Inflammatory macrophage treated with lipopolysaccharide for 1 hour (primary cell): ENCODE data around the gene PSMB5.

ENCODE experiments used
- DNase-seq, 2 donors: peaks; one replicate each; pipeline ENCODE4 v3.0.0-alpha.2; 2020 to 2022

The PSMB5 gene

GRCh38 chr14:23034498-23035302 lies at the start of gene PSMB5:
Gene PSMB5, minus strand, starts transcription at chr14:23034900. Its CDS starts 19 bp downstream, at chr14:23034881.
- peak; percentile 92 to 94 for DNase-seq

DNA sequence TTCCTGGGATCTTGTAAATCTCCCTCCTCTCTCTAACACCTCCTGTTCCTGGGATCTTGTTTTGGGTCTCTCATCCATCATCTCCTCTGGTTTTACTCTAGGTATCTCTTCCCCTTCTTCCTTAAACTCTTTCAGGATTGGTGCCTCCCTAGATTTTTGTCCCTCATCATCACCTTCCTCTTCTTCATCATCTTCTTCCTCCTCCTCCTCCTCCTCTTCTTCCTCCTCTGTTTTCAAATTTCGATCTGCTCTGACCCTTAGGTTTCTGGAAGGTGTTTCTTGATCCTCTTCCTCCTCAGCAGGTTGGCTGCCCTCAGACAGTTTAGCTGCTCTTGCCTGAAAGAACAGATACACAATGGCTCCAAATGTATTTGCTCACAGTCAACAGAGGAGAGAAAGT lies 45.8 kb upstream of the PSMB5 start:
- DNase-seq: no peak

- DNase-seq: no peak
These were observed 45.0 kb upstream of the PSMB5 start for GRCh38 chr14:23079716-23080115.

DNA sequence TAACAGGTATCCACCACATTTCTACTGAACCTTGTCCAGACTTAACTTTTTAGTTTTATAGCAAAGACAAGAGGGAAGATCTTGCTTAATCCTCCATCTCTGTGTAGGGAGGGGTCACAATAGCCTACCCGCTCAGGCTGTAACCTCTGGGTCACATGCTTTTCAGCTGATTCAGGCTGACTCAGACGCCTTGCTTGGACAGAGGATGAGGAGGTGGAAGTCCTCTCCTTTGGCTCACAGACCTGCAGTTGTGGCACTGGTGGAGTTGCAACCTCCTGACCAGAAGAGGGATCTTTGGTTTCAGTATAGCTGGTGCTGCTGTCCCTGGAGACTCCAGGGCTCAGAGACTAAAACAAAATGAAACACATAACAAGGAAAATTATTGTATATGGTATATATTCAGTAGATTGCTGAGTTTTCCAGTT lies 44.0 kb upstream of the PSMB5 start:
- peak; percentile 93 to 98 for DNase-seq

DNA sequence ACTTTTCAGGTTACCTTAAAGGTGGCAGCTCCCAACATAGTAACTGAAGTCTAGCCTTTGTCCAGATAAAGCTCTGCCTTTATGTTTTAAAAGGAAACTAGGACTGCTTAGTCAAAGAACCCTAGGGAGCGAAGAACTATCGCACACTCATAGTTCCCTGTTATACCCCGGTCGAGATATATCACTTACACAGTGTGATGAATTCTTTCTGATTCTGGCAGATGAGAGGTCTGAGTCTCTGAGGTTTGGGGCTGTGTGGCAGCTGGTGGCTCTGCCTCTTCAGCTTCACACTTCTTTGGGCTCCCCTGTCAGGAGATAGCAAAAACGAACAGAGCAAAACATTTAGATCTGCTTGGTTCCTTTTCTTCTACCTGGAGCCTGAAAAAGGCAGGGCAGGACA lies 43.3 kb upstream of the PSMB5 start:
- no peak for DNase-seq

DNA sequence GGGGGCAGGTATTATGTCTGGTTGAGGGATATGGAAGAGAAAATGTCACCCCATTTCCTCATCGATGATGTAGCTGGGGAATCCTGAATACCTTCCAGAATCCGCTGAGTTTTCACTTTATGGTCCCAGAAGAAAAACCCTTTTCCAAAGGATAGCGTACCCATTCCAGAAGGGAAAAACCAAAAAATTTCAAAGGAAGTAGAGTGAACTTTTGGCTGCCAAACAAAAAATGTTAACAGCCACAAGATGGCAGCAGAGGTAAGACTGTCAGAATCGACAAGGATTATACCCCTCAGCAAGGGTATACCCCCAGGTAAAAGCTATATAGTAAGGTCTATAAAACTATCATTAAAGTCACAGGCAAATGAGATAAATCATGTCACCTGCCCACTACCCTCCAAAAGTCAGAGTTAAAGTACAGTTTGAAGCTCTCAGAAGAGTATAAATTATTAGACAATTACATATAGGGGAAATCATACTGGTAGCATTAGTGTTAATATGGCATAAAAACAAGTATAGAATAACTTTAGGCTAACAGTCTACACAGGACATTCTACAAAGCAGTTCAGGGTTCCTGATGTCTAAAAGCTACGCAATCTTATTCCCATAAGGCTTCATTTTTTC lies 42.2 kb upstream of the PSMB5 start:
- peak; percentile 19 to 76 for DNase-seq

DNA sequence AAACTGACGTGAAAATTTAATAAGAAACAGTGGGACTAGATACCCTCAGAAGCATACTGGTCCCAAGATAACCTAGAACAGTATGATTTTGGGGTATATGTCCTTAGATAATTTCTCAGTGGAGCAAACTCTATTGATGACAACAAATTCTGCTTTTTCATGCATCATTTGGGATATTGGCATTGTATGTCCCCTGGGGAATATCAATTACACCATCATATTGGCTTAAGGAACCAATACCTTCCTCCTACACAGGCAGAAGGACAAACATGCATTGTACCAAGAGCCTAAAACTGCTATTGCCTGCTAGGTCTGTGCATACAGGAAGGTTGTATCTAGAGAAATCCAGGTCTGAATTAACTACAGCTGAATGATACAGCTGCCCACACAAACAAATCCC lies 40.2 kb upstream of the PSMB5 start:
- no peak for DNase-seq

GRCh38 chr14:23071921-23072539 lies 37.3 kb upstream of the PSMB5 start:
- DNase-seq: no peak

- DNase-seq: peak; percentile 71 to 72
These were observed 36.7 kb upstream of the PSMB5 start for GRCh38 chr14:23071244-23071920.

DNA sequence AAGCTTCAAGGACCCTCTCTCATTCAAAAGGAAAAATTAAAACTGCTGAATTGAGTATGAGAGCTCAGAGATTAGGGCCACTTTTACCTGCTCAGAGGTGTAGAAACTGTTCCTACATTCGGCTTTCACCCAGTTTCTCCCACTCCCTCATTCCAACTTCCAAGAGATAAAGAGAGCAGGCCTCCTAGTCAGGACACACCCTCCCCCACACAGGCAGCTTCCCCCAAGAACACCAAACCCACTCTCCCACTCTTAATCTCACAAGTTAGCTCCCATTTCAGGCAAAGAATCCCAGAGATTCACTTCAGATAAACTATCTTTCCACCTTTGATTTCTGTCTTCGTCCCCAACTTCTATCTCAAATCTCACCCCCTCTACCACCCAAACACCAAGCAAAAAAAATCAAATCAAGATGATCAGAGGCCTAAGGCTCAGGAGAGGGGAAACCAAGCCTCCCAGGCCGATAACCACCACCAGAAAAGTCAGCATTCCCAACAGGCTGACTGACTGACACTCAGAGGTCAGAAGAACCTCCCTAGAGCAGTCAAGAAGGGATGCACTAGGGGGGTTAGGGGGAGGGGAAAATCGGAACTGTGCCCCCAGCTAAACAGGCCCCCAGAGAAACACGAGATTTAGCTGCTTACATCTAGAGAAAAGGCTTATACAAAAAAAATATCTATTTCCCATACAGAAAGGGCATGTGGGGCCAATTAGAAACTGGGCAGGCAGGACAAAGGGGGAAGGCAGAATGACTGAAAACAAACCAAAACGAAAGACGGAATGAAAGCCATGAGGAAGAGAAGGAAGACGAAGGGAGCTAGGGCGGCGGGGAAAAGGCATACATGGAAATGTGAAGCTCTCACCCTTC lies 35.8 kb upstream of the PSMB5 start:
- peak in 1 of 2 donors; percentile 17 for DNase-seq

DNA sequence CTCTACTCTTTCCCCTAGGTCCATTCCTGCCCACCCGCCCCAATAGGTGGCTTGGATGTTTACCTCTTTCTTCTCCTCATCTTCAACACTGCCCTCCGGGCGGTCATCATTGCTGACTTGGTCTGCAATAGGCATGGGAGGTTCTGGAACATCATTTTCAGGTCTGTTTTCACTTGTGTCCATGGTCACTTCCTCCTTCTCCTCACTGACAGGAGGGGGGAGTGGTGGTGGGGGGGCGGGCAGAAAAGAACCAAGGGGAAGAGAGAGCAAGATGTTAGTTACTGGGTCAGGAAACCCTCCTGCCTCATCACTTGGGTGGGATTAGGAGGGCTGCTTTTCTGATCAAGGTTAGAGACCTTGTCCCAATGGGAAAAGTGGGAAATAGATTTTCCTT lies 34.7 kb upstream of the PSMB5 start:
- no peak for DNase-seq

DNA sequence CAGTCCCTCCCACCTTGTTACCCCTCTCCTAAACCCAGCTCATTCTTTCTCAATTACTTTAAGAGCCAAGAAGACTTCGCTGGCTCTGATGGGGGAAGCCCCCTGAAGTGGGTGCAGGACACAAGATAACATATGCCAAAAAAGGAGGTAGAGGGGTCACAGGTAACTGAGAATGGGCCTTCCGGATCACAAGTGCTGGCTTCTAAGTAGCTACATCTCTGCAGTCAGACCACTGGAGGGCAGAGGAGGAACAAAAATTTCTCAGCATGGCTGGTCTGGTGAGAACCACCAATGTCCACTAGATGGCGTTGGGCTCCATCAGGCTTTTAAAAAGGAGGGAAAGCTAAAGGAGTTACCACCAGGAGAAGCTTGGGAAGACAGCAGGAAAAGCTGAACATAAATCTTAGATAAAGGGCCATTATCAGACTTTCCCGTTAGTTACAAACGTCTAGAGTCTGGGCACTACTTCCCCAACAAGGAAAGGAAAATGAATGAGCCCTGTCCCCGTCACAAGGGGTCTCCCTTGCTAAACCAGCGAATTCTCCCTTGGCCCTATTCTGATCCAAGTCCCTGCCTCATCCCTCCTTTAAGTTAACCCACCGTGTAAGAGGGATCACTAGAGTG lies 34.2 kb upstream of the PSMB5 start:
- DNase-seq: peak; percentile 75 to 96

- no peak for DNase-seq
These were observed 33.4 kb upstream of the PSMB5 start for GRCh38 chr14:23067847-23068788.

DNA sequence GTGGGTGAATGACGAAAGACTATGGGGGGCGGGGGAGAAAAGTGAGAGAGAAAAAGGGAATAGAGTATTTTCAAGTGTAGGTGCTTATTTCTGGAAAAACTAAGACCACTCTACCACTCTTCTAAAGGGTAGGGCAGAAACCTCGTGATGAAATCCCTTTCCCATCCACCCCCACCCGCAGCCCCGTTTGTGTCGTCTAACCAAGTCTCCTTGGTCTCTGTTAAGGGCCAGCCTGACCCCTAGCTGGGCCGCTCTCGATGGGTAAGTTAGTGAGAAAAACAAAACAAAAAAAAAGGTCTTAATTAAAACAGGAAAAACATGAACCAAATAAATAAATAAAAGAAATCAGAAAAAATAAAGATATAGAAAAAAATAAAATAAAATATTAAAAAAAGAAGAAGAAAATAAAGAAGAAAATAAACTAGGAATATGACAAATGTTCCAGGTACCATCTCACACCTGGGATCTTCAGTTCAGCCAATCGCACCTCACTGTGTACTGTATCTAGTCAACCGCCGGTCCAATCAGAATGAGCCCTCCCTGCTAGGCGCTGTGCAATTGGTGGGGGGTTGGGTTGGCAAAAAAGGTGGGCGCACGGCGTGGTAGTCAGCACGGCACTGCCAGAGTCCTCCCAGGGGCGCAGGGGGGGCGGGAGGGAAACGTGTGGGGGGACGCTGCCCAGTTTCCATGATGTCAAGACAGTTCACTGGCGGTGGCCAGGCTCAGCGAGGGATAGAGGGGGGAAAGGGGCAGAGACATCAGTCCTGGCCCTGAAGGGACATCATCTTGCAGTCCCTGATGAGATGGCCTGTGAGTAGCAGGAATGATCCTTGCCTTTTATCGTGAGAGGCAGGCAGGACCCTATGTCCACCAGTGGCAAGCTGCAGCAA lies 32.4 kb upstream of the PSMB5 start:
- DNase-seq: no peak

- DNase-seq: no peak
These were observed 31.7 kb upstream of the PSMB5 start for GRCh38 chr14:23066368-23066767.

DNA sequence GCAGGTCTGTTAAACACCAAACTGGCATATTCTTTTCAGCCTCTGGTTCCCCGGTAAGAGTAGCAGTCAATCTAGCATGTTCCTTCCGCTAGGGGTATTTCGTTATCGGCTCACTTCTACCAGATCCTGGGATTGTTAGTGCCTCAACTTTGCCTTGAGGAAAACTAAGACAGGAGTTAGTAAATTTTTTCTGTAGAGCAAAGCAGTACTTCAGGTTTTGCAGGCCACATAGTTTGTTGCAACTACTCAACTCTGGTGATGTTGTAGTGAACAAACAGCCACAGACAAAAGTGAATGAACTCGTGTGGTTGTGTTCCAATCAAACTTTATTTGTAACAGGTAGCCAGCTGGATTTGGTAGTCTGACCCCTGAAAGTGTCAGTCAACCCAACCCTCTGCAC lies 28.9 kb upstream of the PSMB5 start:
- no peak for DNase-seq

- DNase-seq: peak in 1 of 2 donors; percentile 57
These were observed 27.3 kb upstream of the PSMB5 start for GRCh38 chr14:23062002-23062401.

- DNase-seq: no peak
These were observed 26.0 kb upstream of the PSMB5 start for GRCh38 chr14:23060536-23061260.
